NCI-H146 (cell line): ENCODE data around the gene CD226.

ENCODE experiments used
- DNase-seq: peaks from one replicate; lab custom pipeline; 2025; lab: John Stamatoyannopoulos, UW

The CD226 gene

DNA sequence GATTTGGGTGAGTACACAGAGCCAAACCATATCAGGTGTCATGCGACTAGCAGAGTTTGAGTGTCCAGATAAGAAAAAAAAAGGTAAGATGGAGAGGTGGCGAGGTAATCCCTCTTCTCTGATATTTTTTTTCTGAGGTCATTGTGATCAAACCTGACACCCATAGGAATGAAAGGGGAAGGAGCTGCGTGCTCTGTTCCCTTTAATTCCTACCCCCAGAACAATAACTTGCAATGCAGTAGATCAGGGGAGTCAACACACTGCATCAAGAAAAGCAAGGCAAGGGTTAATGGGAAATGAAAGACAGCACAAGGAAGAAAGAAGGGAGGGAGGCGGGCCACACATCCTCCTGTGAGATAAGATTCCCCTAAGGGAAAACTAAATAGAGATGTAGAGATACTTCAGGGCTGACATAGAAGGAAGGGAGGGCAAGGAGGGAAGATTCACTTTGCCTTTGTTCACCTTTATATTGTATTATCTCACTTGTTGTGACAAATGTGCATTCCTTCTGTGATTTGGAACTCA, 132.8 kb downstream of the CD226 start:
- no peak for DNase-seq

- no peak for DNase-seq
These were observed 134.1 kb downstream of the CD226 start for GRCh38 chr18:69813559-69813958.

DNA sequence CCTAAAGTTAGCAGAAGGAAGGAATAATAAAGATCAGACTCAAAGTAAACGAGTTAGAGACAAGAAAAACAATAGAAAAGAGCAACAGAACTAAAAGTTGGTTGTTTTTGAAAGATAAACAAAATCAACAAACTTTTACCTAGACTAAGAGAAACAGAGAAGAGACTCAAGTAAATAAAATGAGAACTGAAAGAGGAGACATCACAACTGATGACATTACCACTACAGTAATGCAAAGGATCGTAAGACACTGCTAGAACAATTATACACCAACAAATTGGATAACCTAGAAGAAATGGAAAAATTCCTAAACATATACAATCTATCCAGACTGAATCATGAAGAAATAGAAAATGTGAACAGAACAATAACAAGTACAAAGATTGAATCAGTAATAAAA, 139.3 kb downstream of the CD226 start:
- no peak for DNase-seq

DNA sequence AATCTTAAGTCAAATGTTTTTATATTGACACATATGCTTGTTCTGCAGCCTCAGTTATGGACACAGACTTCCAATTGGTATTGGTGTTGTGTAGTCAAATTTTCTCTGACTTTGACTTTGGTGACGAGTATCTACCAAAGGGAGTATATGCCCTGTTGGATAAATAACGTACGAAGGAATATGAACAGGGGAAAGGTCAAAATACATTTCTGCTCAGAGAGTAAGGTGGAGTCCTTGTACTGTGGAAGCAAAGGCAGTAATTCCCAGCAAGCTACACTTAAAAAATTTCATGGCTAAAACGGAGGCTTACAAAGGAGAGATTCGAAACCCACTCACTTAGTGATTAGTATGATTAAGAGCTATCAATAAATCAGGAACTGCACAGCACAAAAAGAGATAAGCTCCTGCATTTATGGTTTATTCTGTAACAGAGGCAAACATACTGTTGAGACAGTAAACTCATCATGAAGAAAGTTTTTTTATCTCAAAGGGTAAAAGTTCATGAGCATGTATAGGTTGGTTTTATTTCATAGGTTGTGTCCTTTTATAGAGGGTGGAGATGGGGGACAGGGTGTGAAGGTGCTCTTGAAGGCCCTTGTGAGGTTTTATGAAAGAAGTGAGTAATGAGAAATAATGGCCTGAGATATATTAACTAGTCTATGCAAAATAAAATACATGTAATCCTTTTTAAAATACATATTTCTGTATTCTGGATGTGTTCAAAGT, 142.7 kb downstream of the CD226 start:
- DNase-seq = no peak
